Ectodermal cell (in vitro differentiated cells): ENCODE measurements around the gene PTPN6.
A peak's percentile ranks its signal among the peaks of the same experiment; 100 is the strongest.

ENCODE experiments used
- H3K27ac ChIP-seq: 2 replicates; pipeline ENCODE4 v1.7.0; 2013; ENCODE audit warnings: mild to moderate bottlenecking, low read depth, low read length; ENCODE audit not compliant: insufficient read depth, poor library complexity, severe bottlenecking
- H3K27me3 ChIP-seq: 2 replicates; pipeline ENCODE4 v1.7.0; 2013; ENCODE audit warnings: mild to moderate bottlenecking, low read length; ENCODE audit not compliant: insufficient read depth, control insufficient read depth, poor library complexity, severe bottlenecking
- H3K36me3 ChIP-seq: one replicate; pipeline ENCODE4 v1.7.0; 2013; ENCODE audit warnings: low read length; ENCODE audit not compliant: control insufficient read depth, insufficient read depth
- H3K4me1 ChIP-seq: one replicate; pipeline ENCODE4 v1.7.0; 2013; ENCODE audit warnings: low read length; ENCODE audit not compliant: control insufficient read depth, insufficient read depth
- H3K4me3 ChIP-seq: 2 replicates; pipeline ENCODE4 v1.7.0; 2013; ENCODE audit warnings: low read depth, low read length, control low read depth; ENCODE audit not compliant: insufficient read depth
- H3K9me3 ChIP-seq: 2 replicates; pipeline ENCODE4 v1.7.0; 2013; ENCODE audit warnings: mild to moderate bottlenecking, low read length, moderate library complexity; ENCODE audit not compliant: control insufficient read depth
- WGBS, 2 experiments: methylation state at CpG; one replicate each; pipeline ENCODE4 v1.1.7; 2013; ENCODE audit warnings: missing lambda C conversion rate in 2 of 2; 5-methylcytosine and 5-hydroxymethylcytosine counted together

Gene PTPN6

DNA sequence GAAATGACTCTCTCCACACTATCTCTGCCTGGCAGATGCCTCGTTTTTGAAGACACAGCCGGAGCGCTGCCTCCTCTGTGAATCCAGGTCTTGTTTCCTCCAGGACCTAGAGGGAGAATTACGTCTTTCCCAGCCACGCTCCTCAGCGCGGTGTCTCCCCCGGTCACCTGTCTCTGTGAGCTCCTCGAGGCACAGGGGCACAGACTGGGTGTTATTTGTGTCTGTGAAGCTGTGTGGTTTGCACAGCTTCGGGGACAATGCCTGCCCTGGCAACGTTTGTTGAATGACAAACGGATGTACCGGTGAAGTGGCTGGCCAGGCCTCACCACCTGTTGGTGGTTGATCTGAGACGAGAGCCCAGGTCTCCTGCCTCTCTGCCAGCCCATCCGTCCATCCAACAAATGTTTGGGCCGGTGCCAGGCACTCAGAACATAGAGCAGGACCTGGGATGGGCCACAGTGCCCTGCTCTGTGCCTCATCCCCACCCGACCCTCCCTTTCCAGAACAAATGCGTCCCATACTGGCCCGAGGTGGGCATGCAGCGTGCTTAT lies 6.1 kb downstream of the PTPN6 start:
- H3K9me3 ChIP-seq = no peaks in the 10 kb centered on the region
- H3K4me3 ChIP-seq = no peak overlapping the region
- 94% methylated on average over 20 of the region's 20 CpGs for WGBS, 2 experiments
- no peaks in the 10 kb centered on the region for H3K36me3 ChIP-seq
- no peaks in the 10 kb centered on the region for H3K27me3 ChIP-seq
- peaks cover 23% of the 10 kb centered on the region for H3K4me1 ChIP-seq
- no peak overlapping the region for H3K27ac ChIP-seq

DNA sequence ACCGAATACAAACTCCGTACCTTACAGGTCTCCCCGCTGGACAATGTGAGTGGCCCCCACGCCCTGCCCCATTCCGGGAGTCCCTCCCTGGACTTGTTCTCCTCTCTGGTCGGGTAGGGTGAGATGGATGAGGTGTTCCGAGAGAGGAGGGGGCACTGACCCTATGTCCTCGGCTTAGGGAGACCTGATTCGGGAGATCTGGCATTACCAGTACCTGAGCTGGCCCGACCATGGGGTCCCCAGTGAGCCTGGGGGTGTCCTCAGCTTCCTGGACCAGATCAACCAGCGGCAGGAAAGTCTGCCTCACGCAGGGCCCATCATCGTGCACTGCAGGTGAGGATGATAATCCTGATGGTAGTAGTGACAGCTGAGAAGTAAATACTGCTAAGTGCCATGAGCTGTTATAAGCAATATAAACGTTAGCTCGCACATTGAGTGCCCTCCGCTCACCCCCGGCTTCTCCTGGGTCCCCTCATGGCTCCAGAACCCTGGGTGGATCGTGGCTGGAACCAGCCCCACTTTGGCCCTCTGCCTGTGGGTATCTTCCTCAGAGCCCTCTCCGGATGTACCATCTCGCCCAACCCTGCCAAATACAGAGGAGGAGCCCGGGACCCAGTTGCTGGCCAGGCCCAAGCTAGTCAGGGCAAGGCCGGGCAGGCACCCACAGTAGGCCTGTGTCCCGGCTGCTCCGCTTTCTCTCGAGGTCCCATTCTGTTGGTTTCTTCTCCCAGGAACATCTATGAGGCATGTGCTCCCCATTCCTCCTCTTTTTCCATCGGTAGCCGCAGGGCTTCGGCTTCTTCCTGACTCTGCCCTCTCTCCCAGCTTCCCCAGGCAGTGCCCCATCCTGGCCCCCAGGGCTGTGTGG lies 6.8 kb downstream of the PTPN6 start:
- Histone ChIP-seq H3K27me3 (no peaks in the 10 kb centered on the region), H3K27ac (no peak overlapping the region)

DNA sequence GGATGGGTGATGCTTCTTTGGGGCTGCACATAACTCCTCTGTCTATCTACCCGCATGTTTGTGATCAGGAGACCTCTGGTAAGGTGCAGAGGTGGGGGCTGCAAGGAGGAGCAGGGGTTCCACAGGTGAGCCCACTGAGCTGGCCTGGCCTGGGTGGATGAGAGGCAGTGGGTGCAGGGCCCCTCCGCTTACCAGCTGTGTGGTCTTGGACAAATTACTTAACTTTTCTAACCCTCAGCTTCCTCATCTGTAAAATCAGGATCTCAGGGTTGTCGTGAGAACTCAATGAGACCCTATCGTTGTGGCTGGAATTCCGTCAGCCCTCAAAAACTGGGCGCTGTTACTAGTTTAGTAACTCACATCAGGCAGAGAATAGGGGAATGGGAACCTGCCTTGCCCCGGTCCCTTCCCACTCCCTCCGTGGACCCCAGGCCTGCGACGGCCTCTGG lies 7.5 kb downstream of the PTPN6 start:
- Histone ChIP-seq H3K4me1 (peaks cover 28% of the 10 kb centered on the region), H3K9me3 (no peaks in the 10 kb centered on the region), H3K4me3 (no peak overlapping the region), H3K27me3 (no peaks in the 10 kb centered on the region), H3K36me3 (no peaks in the 10 kb centered on the region), H3K27ac (no peak overlapping the region)
- 89 to 90% methylated on average over 10 of the region's 10 CpGs for WGBS, 2 experiments

More for the DNA sequence above, 6.8 kb downstream of the PTPN6 start:
- 91 to 92% methylated on average over 28 of the region's 28 CpGs for WGBS, 2 experiments
- Histone ChIP-seq H3K9me3 (no peaks in the 10 kb centered on the region), H3K4me1 (peaks cover 30% of the 10 kb centered on the region), H3K4me3 (no peak overlapping the region), H3K36me3 (no peaks in the 10 kb centered on the region)

DNA sequence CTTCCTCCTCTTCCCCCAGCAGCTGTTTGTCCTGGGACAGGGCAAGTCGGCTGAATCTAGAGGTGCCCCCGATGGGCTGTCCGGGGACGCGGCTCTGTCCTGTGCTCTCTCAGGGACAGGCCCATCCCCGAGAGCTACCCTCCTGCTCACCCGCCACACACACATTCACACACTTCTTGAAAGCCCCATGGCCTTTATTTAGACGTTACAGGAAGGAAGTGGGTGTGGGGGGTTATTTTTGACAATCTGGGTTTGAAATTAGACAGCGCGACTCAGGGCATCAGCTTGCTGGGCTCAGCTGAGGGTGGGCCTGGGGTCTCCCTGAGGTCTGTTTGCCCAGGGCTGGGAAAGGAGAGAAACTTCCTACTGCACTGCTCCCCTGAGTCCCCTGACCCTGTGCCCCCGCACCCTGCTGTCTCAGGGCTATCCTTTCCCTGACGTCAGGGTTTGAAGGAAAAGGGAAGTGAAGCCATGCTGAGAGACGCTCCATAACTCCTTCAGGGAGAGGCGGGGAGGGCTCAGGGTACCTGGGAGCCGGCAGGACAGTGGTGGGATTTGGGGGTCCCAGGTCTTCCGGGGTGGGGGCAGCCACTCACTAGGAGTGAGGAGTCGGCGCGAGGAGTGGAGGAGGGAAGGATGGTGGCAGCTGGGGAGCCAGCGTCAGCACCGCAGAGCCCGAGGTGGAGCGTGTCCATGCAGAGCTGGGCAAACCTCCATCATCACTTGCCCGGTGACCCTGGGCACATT lies 8.1 kb downstream of the PTPN6 start:
- Histone ChIP-seq H3K27ac (no peak overlapping the region), H3K27me3 (no peaks in the 10 kb centered on the region), H3K36me3 (no peaks in the 10 kb centered on the region), H3K4me1 (peaks cover 26% of the 10 kb centered on the region), H3K4me3 (no peak overlapping the region), H3K9me3 (no peaks in the 10 kb centered on the region)
- 85 to 86% methylated on average over 22 to 23 of the region's 24 CpGs for WGBS, 2 experiments

DNA sequence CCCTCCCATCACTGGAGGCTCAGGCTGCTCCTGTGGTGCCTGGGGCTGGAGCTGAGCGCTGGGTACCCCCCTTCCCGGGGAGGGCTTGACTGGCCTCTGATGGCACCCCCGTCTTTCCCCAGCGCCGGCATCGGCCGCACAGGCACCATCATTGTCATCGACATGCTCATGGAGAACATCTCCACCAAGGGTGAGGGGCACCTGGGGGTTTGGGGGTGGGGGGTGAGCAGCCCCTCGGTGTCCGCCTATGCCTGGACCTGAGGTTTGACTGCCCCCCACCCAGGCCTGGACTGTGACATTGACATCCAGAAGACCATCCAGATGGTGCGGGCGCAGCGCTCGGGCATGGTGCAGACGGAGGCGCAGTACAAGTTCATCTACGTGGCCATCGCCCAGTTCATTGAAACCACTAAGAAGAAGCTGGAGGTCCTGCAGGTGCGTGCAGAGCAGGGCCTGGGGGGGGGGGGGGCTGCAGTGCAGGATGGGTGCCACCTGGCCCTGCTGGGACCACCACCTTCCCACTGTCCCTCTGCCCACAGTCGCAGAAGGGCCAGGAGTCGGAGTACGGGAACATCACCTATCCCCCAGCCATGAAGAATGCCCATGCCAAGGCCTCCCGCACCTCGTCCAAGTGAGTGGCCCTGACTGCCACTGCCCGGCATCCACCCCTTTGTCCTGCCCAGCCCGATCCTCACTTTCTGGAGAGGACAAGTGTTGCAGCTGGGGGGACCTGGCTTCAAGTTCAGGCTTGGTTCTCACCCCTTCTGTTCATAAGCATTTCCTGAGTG lies 8.8 kb downstream of the PTPN6 start:
- Histone ChIP-seq H3K4me3 (no peak overlapping the region), H3K27me3 (no peaks in the 10 kb centered on the region), H3K9me3 (no peaks in the 10 kb centered on the region), H3K36me3 (no peaks in the 10 kb centered on the region), H3K4me1 (peaks cover 26% of the 10 kb centered on the region), H3K27ac (no peak overlapping the region)
- WGBS, 2 experiments = 93 to 94% methylated on average over 26 of the region's 26 CpGs

DNA sequence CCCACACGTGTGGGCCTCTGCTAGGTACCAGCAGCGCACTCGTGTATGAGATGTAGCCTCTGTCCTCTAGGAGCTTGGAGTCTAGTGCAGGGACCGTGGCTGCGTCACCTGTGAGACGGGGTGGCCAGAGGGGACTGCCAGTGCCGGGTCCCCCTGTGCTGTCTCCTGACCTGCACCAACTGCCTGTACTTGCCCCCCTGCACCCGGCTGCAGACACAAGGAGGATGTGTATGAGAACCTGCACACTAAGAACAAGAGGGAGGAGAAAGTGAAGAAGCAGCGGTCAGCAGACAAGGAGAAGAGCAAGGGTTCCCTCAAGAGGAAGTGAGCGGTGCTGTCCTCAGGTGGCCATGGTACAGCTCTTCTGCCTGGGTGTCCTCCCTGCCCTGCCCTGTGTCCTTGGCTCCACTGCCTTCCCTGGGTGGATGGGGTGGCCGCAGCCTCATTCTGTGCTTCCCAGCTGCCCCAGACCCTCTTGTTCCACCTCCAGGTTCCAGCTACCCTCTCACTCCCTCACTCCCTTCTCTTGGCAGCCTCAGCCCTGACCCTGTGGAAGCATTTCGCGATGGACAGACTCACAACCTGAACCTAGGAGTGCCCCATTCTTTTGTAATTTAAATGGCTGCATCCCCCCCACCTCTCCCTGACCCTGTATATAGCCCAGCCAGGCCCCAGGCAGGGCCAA lies 9.6 kb downstream of the PTPN6 start:
- Histone ChIP-seq H3K4me3 (no peak overlapping the region), H3K36me3 (peaks cover 1% of the 10 kb centered on the region), H3K4me1 (peaks cover 26% of the 10 kb centered on the region), H3K9me3 (no peaks in the 10 kb centered on the region), H3K27ac (no peak overlapping the region), H3K27me3 (no peaks in the 10 kb centered on the region)
- 84 to 85% methylated on average over 13 of the region's 13 CpGs for WGBS, 2 experiments

DNA sequence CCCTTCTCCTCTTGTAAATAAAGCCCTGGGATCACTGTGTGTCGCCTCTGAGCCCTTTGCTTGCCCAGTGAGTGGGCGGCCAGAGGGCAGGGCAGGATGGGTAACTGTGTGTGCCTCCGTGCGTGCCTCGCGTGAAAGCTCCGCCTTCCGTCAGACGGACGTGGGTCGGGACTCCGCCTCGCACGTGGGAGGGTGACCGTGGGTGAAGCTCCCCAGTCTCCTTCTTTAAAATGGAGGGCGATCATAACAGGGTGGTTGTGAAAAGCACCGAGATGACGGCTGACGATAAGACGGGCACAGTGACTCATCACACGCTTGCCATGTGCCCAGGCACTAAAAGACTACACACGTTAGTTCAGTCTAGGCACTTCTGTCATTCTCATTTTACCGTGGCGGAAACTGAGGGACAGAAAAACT lies 10.1 kb downstream of the PTPN6 start:
- Histone ChIP-seq H3K36me3 (peaks cover 7% of the 10 kb centered on the region), H3K9me3 (no peaks in the 10 kb centered on the region), H3K27ac (peak overlapping the region; percentile 64), H3K4me1 (peaks cover 26% of the 10 kb centered on the region), H3K4me3 (peak overlapping the region; percentile 13), H3K27me3 (no peaks in the 10 kb centered on the region)
- 69 to 70% methylated on average over 24 of the region's 24 CpGs for WGBS, 2 experiments

DNA sequence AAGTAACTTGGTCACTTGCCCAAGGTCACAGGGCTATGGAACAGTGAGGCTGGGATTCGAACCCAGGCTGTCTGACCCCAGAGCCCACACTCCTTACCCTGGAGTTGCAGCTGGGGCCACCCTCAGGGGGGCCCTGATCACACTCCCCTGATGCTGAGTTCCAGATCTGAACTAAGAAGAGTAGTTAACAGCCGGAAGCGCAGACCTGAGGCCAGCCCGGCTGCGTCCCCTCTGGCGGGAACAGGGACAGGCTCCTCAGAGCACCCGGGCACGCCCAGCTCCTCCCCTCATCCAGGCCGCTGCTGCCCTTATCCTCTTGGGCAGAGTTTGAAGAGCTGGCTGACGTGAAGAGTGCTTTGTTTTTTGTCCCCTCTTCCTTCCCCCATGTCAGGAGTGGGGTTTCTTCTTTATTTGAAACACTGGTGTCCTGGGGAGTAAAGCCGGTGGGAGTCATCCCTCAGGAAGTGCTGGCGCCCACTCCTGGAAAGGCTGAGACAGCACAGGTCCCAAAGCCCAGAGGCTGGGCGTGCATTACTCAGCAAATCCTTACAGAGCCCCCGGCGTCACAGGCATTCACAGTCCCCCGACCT lies 10.6 kb downstream of the PTPN6 start:
- Histone ChIP-seq H3K27me3 (no peaks in the 10 kb centered on the region), H3K9me3 (no peaks in the 10 kb centered on the region), H3K4me1 (peaks cover 26% of the 10 kb centered on the region), H3K36me3 (peaks cover 10% of the 10 kb centered on the region), H3K4me3 (peak overlapping the region; percentile 13), H3K27ac (peak overlapping the region; percentile 64)
- 19 to 22% methylated on average over 16 of the region's 16 CpGs for WGBS, 2 experiments

DNA sequence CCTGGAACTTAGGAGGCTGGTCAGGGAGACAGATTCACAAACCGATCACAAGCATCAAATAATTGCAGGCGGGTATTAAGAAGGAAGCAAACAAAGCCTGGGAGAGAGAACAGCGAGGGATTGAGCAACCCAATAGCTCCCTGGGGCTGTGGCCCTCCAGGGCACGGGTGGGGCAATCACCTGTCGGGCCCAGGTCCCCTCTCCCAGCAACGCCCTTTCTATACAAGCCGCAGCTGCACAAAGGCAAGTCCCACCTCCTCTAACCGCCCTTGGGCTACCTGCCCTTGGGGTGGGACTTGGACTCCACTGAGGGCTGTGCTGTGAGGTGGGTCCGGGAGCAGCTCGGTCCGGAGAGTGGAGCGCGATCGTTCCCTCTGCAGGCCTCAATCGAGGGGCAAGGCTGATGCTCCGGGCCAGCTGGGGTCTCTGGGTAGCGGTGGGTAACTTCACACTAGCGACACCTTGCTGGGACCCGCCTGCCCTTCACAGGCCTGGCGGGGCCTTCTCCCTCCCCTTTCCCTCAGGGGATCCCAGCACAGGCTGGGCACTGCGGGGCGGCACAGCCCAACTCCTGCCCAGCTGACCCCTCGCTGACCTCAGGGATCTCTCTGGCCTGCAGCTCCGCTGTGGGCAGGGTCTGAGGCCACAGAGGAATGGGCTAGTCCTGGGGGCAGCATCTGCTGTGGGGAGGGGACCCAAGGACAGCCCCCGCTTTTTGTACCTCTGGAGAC lies 11.3 kb downstream of the PTPN6 start:
- Histone ChIP-seq H3K36me3 (peaks cover 16% of the 10 kb centered on the region), H3K27me3 (no peaks in the 10 kb centered on the region), H3K4me1 (peaks cover 26% of the 10 kb centered on the region), H3K27ac (peak overlapping the region; percentile 64), H3K4me3 (no peak overlapping the region), H3K9me3 (no peaks in the 10 kb centered on the region)
- WGBS, 2 experiments = 72 to 73% methylated on average over 25 of the region's 25 CpGs
